DND-41 (cell line): ENCODE measurements around the gene EEFSEC.

Experiments
- EZH2 ChIP-seq: IDR thresholded peaks from 3 replicates; pipeline ENCODE4 v1.6.1; 2012; ENCODE audit warnings: borderline replicate concordance, low read depth, mild to moderate bottlenecking, moderate library complexity, low read length, inconsistent platforms; ENCODE audit not compliant: severe bottlenecking
- TF ChIP-seq, protein P1 (sequence below): IDR thresholded peaks from 2 replicates; pipeline ENCODE4 v1.5.1; 2012; ENCODE audit warnings: borderline replicate concordance, low read length, moderate library complexity, mild to moderate bottlenecking; ENCODE audit not compliant: poor library complexity, severe bottlenecking; ENCODE audit errors: extremely low read depth

DNA sequence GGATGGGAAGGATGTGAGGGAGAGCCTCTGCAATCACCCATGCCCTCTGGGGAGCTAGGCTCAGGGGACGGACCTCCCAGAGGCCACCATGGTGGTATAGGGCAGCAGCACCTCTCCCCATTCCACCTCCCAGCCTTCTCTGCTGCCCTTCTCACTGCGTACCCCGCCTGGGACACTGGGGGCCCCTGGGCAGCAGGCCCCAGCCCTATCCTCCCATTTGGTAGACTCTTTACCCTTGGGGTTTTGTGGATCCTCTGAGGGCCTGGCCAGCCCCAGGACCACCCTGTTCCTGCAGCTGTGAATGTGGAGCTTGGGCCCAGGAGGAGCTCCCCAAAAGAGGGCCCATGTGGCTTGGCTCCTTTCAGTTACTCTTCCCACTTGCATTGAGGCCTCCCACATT, 181.5 kb downstream of the EEFSEC start:
- TF ChIP-seq, protein P1, sequence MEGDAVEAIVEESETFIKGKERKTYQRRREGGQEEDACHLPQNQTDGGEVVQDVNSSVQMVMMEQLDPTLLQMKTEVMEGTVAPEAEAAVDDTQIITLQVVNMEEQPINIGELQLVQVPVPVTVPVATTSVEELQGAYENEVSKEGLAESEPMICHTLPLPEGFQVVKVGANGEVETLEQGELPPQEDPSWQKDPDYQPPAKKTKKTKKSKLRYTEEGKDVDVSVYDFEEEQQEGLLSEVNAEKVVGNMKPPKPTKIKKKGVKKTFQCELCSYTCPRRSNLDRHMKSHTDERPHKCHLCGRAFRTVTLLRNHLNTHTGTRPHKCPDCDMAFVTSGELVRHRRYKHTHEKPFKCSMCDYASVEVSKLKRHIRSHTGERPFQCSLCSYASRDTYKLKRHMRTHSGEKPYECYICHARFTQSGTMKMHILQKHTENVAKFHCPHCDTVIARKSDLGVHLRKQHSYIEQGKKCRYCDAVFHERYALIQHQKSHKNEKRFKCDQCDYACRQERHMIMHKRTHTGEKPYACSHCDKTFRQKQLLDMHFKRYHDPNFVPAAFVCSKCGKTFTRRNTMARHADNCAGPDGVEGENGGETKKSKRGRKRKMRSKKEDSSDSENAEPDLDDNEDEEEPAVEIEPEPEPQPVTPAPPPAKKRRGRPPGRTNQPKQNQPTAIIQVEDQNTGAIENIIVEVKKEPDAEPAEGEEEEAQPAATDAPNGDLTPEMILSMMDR, result no peak
- TF ChIP-seq EZH2, result no peak
